PC-3 (cell line): ENCODE results near the gene PLK1. TPM values are rescaled to one million over a fixed set of nuclear protein-coding genes. Genes with fewer than 3 reads are reported as not detected.

ENCODE experiments used
- ATAC-seq: fragments of 200-7000 bp; cut with Tn5 transposase; 2 replicates; pipeline ENCODE4 v1.9.1; 2020; ENCODE audit warnings: mild to moderate bottlenecking, moderate library complexity
- BruUV-seq: library from RNA; stranded (reverse); fragments of 400-500 nt; replicated peaks from 2 replicates; lab custom pipeline; 2021; lab: Mats Ljungman, UMichigan
- CTCF ChIA-PET: fragments of 300-600 bp; sonication (Branson Sonifier 250); formaldehyde crosslinking; loops from one replicate; lab custom pipeline; 2022; ENCODE audit warnings: antibody characterized with exemption; lab: Charles Lee
- POLR2A ChIA-PET: fragments of 300-600 bp; sonication (Branson Sonifier 250); formaldehyde crosslinking; loops from one replicate; lab custom pipeline; 2022; ENCODE audit warnings: antibody characterized with exemption; ENCODE audit not compliant: unreplicated experiment; lab: Charles Lee
- DNase-seq: peaks from one replicate; pipeline ENCODE4 v3.0.0-alpha.2; 2015
- H2AFZ ChIP-seq: fragments of 300-600 bp; sonication (generic); 2 replicates; pipeline ENCODE4 v1.6.0; 2016; ENCODE audit warnings: antibody characterized with exemption, low read length
- H3F3A ChIP-seq: fragments of 300-600 bp; sonication (generic); one replicate; pipeline ENCODE4 v1.6.0; 2017; ENCODE audit warnings: antibody characterized with exemption, low read length, control low read depth, mild to moderate bottlenecking; ENCODE audit not compliant: unreplicated experiment
- H3K27ac ChIP-seq: fragments of 300-600 bp; sonication (generic); 2 replicates; pipeline ENCODE4 v1.5.1; 2016; ENCODE audit warnings: mild to moderate bottlenecking, low read length
- H3K27me3 ChIP-seq: fragments of 300-600 bp; sonication (generic); 2 replicates; pipeline ENCODE4 v1.6.1; 2016; ENCODE audit warnings: low read length, mixed read lengths
- H3K36me3 ChIP-seq: fragments of 300-600 bp; sonication (generic); 2 replicates; pipeline ENCODE4 v1.6.1; 2016; ENCODE audit warnings: low read depth, mixed run types, low read length, mixed read lengths
- H3K4me1 ChIP-seq: fragments of 300-600 bp; sonication (generic); 2 replicates; pipeline ENCODE4 v1.5.1; 2016; ENCODE audit warnings: low read length; ENCODE audit not compliant: insufficient read depth
- H3K4me2 ChIP-seq: fragments of 300-600 bp; sonication (generic); 2 replicates; pipeline ENCODE4 v1.6.0; 2016; ENCODE audit warnings: low read length
- H3K4me3 ChIP-seq: fragments of 300-600 bp; sonication (generic); 2 replicates; pipeline ENCODE4 v1.5.1; 2016; ENCODE audit warnings: mild to moderate bottlenecking, low read length, mixed read lengths
- H3K79me2 ChIP-seq: fragments of 300-600 bp; sonication (generic); 2 replicates; pipeline ENCODE4 v1.6.1; 2017; ENCODE audit warnings: low read length, mixed read lengths
- H3K9ac ChIP-seq: fragments of 300-600 bp; sonication (generic); 2 replicates; pipeline ENCODE4 v1.6.0; 2016; ENCODE audit warnings: mild to moderate bottlenecking, low read length
- H3K9me2 ChIP-seq: fragments of 300-600 bp; sonication (generic); replicated peaks from 2 replicates; pipeline ENCODE4 v1.6.1; 2016; ENCODE audit warnings: mixed run types, low read length, mixed read lengths
- H3K9me3 ChIP-seq: fragments of 300-600 bp; sonication (generic); 2 replicates; pipeline ENCODE4 v1.6.1; 2016; ENCODE audit warnings: low read length, mixed read lengths
- H4K20me1 ChIP-seq: fragments of 300-600 bp; sonication (generic); 2 replicates; pipeline ENCODE4 v1.6.1; 2016; ENCODE audit warnings: low read length, mixed read lengths
- EZH2 ChIP-seq: fragments of 300-600 bp; sonication (generic); IDR thresholded peaks from one replicate; pipeline ENCODE4 v1.6.1; 2017; ENCODE audit warnings: antibody characterized with exemption, mild to moderate bottlenecking, low read length; ENCODE audit not compliant: unreplicated experiment
- EZH2phosphoT487 ChIP-seq: fragments of 300-600 bp; sonication (generic); IDR thresholded peaks from 2 replicates; pipeline ENCODE4 v1.6.1; 2018; ENCODE audit warnings: mild to moderate bottlenecking, antibody characterized with exemption, low read length, borderline replicate concordance
- intact Hi-C: fragments of 100-400 bp; cut with micrococcal nuclease; formaldehyde crosslinking; loops from 2 replicates; pipeline ENCODE4 v1.9.0; 2023
- total RNA-seq: library from RNA; depleted of rRNA; stranded (reverse); fragments of >200 nt; gene quantifications from 2 replicates; pipeline ENCODE4 v1.2.3, GENCODE V29; 2014
- TF ChIP-seq, protein P1 (sequence below): fragments of 300-600 bp; sonication (generic); conservative IDR thresholded peaks from 2 replicates; pipeline ENCODE4 v1.5.1; 2017; ENCODE audit warnings: antibody characterized with exemption, low read depth, mild to moderate bottlenecking, low read length

The PLK1 gene
- total RNA-seq, 1 experiment from 2014 or later: 58.6 TPM

GRCh38 chr16:23692190-23692837 lies 13.6 kb downstream of the PLK1 start:
- intact Hi-C loops: no loop called here
- Histone ChIP-seq H3K4me3 (no peak overlapping the region), H4K20me1 (no peaks in the 10 kb centered on the region), H3K27ac (no peak overlapping the region), H3K9ac (no peak overlapping the region), H3K4me2 (no peak overlapping the region), H3K27me3 (no peaks in the 10 kb centered on the region), H3K9me3 (no peaks in the 10 kb centered on the region), H2AFZ (no peak overlapping the region), H3K36me3 (peaks cover 18% of the 10 kb centered on the region), H3K4me1 (no peaks in the 10 kb centered on the region), H3K79me2 (no peaks in the 10 kb centered on the region), H3K9me2 (no peaks in the 10 kb centered on the region), H3F3A (no peaks in the 10 kb centered on the region)
- DNase-seq: no peak
- no peak for ATAC-seq
- CTCF ChIA-PET: no interaction called here
- BruUV-seq: no TSS peak
- POLR2A ChIA-PET: no interaction called here
- TF ChIP-seq, protein P1, sequence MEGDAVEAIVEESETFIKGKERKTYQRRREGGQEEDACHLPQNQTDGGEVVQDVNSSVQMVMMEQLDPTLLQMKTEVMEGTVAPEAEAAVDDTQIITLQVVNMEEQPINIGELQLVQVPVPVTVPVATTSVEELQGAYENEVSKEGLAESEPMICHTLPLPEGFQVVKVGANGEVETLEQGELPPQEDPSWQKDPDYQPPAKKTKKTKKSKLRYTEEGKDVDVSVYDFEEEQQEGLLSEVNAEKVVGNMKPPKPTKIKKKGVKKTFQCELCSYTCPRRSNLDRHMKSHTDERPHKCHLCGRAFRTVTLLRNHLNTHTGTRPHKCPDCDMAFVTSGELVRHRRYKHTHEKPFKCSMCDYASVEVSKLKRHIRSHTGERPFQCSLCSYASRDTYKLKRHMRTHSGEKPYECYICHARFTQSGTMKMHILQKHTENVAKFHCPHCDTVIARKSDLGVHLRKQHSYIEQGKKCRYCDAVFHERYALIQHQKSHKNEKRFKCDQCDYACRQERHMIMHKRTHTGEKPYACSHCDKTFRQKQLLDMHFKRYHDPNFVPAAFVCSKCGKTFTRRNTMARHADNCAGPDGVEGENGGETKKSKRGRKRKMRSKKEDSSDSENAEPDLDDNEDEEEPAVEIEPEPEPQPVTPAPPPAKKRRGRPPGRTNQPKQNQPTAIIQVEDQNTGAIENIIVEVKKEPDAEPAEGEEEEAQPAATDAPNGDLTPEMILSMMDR: no peak
- TF ChIP-seq EZH2: no peak
- TF ChIP-seq EZH2phosphoT487: no peak

DNA sequence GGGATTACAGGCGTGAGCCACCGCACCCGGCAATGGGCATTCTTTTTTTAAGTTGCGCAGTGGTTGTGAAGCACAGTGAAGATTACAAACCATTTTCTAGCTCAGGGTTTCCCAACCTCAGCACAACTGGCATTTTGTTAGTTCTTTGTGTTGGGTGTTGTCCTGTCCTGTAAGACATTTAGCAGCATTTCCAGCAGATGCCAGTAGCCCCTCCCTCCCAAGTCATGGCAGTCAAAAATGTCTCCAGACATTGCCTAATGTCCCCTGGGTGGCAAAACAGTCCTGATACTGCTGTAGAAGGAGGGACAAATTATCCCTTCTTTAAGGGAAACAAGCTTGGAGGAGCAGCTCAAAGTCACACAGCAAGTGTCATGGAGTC lies 15.6 kb downstream of the PLK1 start:
- Histone ChIP-seq H3F3A (no peaks in the 10 kb centered on the region), H3K27ac (no peak overlapping the region), H3K9me3 (no peaks in the 10 kb centered on the region), H4K20me1 (no peaks in the 10 kb centered on the region), H3K9ac (no peak overlapping the region), H3K27me3 (no peaks in the 10 kb centered on the region), H3K79me2 (no peaks in the 10 kb centered on the region), H3K36me3 (peaks cover 4% of the 10 kb centered on the region; the same call in 1 of the 2 replicates), H2AFZ (no peak overlapping the region), H3K9me2 (no peaks in the 10 kb centered on the region), H3K4me2 (no peak overlapping the region), H3K4me1 (no peaks in the 10 kb centered on the region), H3K4me3 (no peak overlapping the region)
- ChIA-PET POLR2A (no interaction called here), CTCF (no interaction called here)
- ATAC-seq (no peak), DNase-seq (no peak)
- no TSS peak for BruUV-seq
- intact Hi-C loops: no loop called here
- TF ChIP-seq EZH2 (no peak), EZH2phosphoT487 (no peak)
- TF ChIP-seq, protein P1: no peak

DNA sequence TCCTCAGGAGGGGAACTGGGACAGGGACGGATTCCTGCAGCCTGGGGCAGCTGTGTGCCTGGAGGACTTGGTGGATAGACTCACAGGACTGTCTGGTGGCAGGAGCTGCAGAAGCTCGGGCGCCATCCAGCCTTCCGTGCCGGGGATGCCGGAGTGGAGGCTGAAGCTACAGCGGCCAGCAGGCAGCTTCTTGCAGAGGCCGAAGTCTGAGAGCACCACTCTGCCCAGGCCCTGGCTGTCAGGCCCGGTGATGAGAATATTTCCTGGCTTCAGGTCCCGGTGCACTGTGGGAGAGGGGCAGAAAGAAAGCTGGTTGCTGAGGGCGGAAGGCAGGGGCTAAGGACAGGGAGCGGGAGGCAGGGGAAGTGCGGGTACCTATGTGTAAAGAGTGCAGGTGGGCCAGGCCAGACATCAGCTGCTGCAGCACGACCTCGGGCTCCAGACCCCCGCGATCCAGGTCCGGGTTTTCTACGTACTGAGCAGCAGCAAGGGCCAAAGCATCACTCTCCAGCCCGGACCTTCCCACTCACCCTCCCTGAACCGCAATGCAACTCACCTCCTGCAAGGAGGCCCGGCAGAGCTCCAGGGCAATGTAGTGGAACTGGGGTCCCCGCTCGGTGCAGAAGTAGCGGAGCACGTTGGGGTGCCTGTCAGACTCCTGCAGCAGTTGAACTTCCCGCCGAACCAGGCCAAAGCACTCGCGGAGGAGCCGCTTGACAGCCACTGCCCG lies 16.1 kb downstream of the PLK1 start:
- no peak overlapping the region for H3K27ac ChIP-seq
- CTCF ChIA-PET: no interaction called here
- no peaks in the 10 kb centered on the region for H3K27me3 ChIP-seq
- no TSS peak for BruUV-seq
- ATAC-seq (no peak), DNase-seq (no peak)
- H3K4me3 ChIP-seq: no peak overlapping the region
- H3K4me1 ChIP-seq: no peaks in the 10 kb centered on the region
- no peak overlapping the region for H2AFZ ChIP-seq
- H3K36me3 ChIP-seq: no peaks in the 10 kb centered on the region; the same call in 1 of the 2 replicates
- no peaks in the 10 kb centered on the region for H3K9me2 ChIP-seq
- no peaks in the 10 kb centered on the region for H3K9me3 ChIP-seq
- POLR2A ChIA-PET: no interaction called here
- no peak overlapping the region for H3K9ac ChIP-seq
- H3F3A ChIP-seq: no peaks in the 10 kb centered on the region
- H3K4me2 ChIP-seq: no peak overlapping the region
- no peaks in the 10 kb centered on the region for H3K79me2 ChIP-seq
- H4K20me1 ChIP-seq: no peaks in the 10 kb centered on the region
- TF ChIP-seq EZH2phosphoT487: no peak
- intact Hi-C loops: no loop called here
